Sciatic nerve (tissue), 2 donors: ENCODE measurements around the gene DHX57. TPM values are rescaled to one million over a fixed set of nuclear protein-coding genes. Genes with fewer than 3 reads are reported as not detected.

ENCODE experiments used
- ATAC-seq: fragments of 200-7000 bp; cut with Tn5 transposase; one replicate; pipeline ENCODE4 v1.9.1; 2020; ENCODE audit warnings: mild to moderate bottlenecking, moderate library complexity
- DNase-seq: peaks from one replicate; pipeline ENCODE4 v3.0.0-alpha.2; 2020; ENCODE audit warnings: low spot score
- intact Hi-C: fragments of 100-400 bp; cut with DNase I; formaldehyde crosslinking; loops from one replicate; pipeline ENCODE4 v1.14.2; 2022
- total RNA-seq: library from RNA; stranded (reverse); fragmentation: NEBNext Ultra II Directional; extraction: Animal tissue kit (Norgen Biotek cat#: 25700); gene quantifications from one replicate; pipeline ENCODE4 v1.2.1, GENCODE V29; 2021
- donor health status: DM: no; HTN: no; CAD: no.
- donor health status: DM: no; HTN: no; CAD: no.

Gene DHX57, protein sequence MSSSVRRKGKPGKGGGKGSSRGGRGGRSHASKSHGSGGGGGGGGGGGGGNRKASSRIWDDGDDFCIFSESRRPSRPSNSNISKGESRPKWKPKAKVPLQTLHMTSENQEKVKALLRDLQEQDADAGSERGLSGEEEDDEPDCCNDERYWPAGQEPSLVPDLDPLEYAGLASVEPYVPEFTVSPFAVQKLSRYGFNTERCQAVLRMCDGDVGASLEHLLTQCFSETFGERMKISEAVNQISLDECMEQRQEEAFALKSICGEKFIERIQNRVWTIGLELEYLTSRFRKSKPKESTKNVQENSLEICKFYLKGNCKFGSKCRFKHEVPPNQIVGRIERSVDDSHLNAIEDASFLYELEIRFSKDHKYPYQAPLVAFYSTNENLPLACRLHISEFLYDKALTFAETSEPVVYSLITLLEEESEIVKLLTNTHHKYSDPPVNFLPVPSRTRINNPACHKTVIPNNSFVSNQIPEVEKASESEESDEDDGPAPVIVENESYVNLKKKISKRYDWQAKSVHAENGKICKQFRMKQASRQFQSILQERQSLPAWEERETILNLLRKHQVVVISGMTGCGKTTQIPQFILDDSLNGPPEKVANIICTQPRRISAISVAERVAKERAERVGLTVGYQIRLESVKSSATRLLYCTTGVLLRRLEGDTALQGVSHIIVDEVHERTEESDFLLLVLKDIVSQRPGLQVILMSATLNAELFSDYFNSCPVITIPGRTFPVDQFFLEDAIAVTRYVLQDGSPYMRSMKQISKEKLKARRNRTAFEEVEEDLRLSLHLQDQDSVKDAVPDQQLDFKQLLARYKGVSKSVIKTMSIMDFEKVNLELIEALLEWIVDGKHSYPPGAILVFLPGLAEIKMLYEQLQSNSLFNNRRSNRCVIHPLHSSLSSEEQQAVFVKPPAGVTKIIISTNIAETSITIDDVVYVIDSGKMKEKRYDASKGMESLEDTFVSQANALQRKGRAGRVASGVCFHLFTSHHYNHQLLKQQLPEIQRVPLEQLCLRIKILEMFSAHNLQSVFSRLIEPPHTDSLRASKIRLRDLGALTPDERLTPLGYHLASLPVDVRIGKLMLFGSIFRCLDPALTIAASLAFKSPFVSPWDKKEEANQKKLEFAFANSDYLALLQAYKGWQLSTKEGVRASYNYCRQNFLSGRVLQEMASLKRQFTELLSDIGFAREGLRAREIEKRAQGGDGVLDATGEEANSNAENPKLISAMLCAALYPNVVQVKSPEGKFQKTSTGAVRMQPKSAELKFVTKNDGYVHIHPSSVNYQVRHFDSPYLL (N-terminal part only)
- total RNA-seq: 19.8 TPM

DNA sequence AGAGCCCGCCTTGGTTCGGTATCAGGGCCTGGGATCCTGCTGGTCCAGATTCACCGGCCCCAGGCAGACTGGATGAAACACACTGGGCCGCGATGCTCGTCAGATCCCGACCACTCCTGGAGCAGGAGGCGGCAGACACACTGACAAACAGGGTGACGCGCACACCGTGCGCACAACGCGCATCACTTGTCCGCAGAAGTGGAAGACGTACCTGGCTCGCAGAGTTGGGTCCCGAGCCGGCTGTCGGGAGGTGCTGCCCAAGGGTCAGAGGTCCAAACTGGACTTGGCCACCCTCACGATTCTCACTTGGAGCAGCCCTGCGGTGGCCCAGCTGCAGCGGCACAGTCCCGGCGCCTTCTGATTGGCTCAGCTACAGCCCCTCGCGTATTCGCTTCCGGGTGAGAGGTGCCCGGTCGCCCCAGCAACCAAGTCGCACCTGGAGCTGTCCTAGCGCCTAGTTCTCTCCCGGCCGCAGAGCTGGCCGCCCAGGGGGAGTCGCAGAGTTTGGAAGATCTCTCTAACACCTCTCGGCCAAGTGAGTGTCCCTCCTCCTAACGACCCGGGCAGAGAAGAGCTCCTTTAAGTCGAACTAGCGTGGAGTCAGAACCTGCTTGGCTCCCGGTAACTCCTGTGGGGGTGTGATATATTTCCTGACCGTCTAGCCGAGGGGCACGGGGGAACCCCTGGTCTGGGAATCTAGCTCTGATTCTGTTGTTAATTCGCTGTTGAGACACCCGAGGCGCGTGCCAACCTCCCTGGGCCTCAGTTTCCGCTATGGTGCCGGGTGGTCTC, at the start of gene DHX57, which contains the start of gene MORN2:
Gene DHX57, minus strand, starts transcription at position 359 of the 792 bp plus-strand sequence. CDS start 7,529 bp downstream, outside the sequence.
Gene MORN2, plus strand, starts transcription at position 401 of the 792 bp plus-strand sequence.
- ATAC-seq (peak; percentile 99), DNase-seq (peak; percentile 92)
- intact Hi-C loops: no loop called here

DNA sequence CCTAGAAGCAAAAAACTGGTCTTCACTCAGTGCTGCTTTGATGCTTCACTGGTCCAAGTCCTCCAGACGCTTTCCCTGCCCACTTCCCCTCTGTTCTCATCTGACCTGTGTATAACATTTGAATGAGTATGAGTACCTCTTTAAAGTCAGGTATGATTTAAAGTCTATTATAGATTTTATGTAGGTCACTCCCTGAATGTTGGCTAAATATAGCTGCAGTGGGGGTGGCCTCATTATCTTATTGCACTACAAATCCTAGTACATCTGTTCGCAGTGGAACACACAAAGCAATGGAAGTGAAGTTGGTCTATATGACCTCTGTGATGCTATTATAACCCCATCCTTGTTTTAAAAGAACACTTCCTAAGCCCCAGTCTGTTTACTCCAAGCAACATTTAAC, 47.2 kb upstream of the DHX57 start:
- DNase-seq: no peak
- no peak for ATAC-seq
- intact Hi-C loops: no loop called here

DNA sequence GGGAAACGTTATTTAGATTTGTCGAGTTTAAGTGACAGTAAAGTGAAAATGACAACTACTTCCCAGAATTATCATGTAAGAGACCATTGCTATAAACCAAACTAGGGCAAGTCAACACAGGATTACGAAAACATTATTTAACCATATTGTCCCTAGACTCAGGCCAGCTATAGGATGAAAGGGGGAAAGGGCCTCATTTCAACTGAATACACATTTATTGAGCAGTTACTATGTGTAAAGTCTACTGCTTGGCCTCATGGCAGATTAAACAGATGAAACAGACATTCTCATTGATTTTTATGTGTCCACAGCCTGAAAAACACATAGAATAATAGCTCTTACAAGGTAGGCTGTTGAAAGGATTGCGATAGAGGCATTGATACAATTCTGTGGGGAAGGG, 46.7 kb upstream of the DHX57 start:
- ATAC-seq (no peak), DNase-seq (no peak)
- intact Hi-C loops: no loop called here

DNA sequence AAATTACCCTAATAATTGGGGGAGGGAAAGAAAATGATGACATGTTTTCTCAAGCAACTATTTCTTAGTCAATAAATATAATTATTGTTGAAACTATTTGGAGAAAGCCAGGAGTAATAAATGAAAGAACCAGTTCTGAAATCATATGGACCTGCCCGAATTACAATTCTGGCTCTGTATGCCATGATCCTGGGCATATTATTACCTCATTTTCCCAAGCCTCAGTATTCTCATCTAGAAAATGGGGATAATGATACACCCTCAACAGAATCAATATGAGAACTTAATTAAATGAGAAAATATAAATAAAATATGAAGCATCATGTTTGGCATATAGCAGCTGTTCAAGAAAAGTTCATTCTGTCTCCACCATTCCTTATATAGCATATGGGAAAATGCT, 36.9 kb upstream of the DHX57 start:
- no peak for ATAC-seq
- intact Hi-C loops: no loop called here
- DNase-seq: no peak

DNA sequence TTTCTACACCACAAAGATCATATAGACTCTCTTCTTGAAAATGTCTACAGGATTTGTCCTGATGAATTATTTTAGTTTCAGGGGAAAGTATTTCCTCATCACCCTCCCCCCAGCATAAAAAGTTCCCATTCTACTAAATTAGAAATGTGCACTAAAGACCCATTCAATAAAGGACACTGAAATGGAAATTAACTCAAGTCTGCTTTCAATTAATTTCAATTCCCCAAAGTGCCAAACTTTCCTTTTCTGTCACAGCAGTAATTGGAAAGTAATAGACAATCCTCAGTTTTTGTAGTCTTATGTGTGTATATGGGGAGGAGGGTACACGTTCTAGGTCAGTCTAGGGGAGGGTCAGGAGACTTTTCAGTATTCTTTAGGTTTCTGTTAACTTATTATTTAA, 35.5 kb upstream of the DHX57 start:
- intact Hi-C loops: no loop called here
- no peak for DNase-seq

DNA sequence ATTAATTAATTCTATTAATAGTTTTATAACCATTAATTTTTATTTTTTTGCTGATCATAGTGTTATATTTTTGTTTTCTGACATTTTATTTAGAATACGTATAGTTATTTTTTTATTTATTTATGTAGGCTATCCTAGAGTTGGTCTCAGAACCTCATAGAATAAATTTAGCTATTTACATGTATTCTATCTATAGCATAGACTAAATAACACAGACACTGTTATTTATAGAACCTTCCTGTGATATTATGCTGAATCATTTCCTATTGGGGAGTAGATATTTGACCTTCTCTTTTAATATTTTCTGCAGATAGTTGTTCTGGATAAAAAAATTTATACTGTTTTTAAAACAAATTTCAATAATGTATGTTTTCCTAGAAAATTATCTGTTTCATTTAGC, 34.1 kb upstream of the DHX57 start:
- no peak for ATAC-seq
- no peak for DNase-seq
- intact Hi-C loops: no loop called here

More for the DNA sequence above, 35.5 kb upstream of the DHX57 start:
- ATAC-seq: no peak

DNA sequence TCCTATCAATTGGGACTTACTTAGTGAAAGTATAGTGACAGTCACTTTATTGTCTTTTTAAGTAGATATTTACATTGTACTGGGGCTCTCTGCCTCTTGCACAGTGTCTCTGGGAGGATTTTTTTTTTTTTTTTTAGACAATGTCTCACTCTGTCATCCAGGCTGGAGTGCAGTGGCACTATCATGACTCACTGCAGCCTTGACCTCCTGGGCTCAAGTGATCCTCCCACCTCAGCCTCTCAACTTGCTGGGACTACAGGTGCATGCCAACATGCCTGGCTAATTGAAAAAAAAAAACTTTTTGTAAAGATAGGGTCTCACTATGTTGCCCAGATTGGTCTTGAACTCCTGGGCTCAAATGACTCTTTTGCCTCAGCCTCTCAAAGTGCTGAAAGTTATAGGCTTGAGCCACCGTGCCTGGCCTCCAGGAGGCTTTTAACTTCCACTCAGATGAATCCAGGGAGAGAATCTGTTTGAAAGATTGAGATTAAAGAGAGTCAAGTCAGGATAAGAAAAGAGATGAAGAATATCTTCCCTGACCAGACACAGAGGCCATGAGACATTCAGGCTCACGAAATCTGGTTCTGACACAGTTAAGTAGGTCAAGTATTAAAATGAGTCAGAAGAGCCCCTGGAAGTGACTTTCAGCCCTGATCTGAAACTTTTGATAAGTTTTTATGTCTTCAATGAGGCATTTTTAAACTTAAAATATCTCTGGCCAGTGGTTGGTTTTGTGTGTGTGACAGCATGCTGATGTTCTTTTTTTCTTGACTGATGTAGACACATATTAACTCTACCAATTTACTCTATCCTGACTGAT, 32.2 kb upstream of the DHX57 start:
- ATAC-seq: no peak
- no peak for DNase-seq
- intact Hi-C loops: no loop called here

DNA sequence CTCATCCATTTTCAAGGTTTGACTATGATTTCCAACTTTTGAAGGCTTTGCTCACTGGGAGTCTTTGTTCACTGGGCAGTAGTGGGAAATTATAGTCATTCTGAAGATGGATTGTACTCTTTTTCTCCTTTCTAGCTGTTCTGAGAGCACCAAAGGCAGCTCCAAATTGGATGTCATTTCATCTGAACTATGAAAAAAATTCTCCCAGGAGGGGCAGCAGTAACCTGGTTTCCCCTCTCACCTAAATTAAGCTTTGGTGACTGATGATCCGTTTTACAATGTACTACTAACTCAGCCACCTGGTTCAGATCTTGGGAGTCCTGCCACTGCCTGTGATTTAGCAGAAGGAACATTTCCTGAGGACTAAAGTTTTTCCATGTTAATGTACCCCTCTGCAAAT, 31.5 kb upstream of the DHX57 start:
- intact Hi-C loops: no loop called here
- DNase-seq (no peak), ATAC-seq (no peak)

DNA sequence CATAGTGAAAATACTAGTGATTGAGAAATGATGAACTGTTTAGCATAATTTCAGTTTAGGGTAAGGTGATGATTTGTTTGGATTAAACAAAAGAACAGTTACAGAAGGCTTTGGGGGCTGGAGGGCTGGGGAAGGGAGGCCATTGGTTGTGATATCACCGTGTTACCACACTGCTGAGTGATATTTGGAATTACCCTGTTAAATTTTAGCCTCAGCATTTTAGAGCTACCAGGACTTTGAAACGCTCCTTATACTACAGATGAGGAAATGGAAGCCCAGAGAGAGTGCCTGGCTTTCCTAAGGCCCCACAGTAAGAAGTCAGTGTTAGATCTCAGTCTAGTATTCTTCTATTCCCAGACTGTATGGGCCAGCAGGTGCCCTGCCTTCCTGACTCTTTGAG, 29.5 kb upstream of the DHX57 start:
- ATAC-seq (no peak), DNase-seq (no peak)
- intact Hi-C loops: no loop called here

DNA sequence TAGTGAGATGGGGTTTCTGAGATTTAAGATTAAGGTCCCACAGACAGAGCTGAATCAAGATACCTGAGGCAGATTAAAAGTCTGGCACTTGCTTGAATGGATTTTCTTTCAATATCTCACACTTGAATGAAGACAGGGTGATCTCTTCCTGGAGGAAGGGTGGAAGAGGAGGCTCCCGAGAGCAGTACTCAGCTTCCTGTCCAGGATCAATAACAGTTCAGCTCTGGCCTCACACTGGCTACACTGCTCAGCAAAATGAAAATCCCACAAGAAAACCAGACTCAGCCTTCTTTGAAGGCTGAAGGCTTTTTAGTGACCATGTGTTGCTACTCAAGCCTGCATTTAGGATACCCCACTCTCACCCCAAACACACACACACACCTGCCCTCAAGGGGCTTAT, 25.0 kb upstream of the DHX57 start:
- no peak for ATAC-seq
- intact Hi-C loops: loop anchor here (5.0 kb wide), 1 partner anchor 687 kb away; no protein-coding TSS in a partner anchor
- no peak for DNase-seq

DNA sequence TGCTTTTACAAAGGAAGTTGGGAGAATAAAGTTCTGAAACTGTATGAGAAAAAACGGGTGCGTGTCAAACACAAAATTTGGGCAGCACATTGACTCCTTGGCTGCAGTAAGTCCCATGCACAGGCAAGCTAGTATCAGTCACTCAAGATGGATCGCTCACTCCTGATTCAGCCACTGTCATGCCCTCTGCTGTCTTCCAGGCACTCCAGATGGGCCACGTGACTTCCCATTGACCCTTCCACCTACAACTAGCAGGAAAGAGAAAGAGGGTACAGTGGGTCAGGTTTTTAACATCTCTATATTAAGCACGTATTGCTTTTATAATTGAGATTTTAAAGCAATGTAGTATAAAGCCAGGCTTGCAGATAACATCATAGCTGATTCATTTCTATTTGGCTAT, 22.5 kb upstream of the DHX57 start:
- ATAC-seq: no peak
- no peak for DNase-seq
- intact Hi-C loops: no loop called here

DNA sequence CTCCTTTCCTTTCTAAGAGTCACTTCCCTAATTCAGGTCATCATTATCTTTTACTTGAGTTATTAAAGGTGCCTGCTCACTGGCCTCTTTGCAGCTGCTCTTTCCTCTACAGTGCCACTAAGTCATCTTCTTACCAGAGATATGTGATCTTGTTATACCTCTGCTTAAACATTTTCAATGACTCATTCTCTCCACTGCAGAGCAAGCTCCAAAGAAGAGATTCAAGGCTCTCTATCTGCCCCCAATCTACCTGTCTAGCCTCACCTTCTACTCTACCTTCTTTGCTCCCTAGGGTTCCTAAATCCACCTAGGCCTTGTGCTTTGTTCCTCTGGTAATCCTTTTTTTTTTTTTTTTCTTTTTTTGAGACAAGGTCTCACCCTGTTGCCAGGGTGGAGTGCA, 17.1 kb upstream of the DHX57 start:
- intact Hi-C loops: no loop called here
- ATAC-seq: no peak
- no peak for DNase-seq

DNA sequence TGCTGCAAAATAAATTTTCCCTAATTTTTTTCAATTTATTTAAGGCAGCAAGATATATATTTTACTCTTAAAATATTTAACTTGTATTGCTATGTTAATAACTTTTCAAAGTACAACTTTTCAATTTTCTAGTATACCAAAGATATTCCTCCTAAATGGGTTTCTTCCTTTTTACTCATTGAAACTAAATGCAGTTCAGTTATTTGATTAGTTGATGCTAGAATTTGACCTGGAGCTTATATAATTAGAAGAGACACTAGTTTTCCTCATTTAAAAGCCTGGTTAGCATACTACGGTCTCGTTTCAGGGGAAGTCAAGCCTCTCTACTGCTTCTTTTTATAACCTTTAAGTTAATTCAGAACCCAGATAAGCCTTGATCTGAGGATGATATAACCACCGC, 13.8 kb upstream of the DHX57 start, which contains the start of gene ARHGEF33:
Gene ARHGEF33, plus strand, starts transcription at position 301 of the 400 bp plus-strand sequence. CDS start 29,573 bp downstream, outside the sequence.
- no peak for DNase-seq
- intact Hi-C loops: no loop called here
- no peak for ATAC-seq

DNA sequence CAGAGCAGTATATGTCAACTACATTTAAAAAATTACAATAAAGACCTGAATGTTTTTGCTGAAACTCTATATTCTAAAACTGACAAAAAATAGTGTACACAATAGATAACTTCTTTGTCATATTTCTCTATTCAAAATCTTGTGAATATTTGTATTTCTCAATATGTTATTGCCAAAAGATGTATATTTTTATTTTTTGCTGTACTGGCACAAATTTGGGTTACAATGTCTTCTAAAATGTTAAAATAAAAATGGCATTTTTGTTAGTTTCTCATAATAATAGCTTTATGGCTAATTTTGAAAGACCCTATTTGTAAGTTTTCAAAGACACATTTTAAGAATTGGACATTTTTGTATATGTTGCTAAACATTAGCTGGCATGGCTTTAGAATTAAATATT, 13.3 kb upstream of the DHX57 start:
- ATAC-seq (no peak), DNase-seq (no peak)
- intact Hi-C loops: no loop called here

DNA sequence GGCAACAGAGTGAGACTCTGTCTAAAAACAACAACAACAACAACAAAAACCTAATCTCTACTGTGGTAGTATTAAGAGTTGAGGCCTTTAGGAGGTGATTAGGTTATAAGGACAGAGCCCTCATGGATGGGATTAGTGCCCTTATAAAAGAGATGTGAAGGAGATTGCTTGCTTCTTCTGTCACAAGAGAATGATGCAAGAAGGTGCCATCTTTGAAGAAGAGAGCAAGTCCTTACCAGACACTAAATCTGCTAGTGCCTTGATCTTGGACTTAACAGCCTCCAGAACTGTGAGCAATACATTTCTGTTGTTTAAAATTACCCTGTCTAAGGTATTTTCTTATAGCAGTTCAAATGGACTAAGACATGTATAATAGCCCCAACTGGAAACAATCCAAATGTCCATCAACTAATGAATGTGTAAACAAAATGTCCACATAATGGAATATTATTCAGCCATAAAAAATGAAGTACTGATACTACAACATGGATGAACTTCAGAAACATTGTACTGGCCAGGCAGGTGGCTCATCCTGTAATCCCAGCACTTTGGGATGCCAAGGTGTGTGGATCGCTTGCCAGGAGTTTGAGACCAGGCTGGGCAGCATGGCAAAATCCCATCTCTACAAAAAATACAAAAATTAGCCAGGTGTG, 12.3 kb upstream of the DHX57 start:
- intact Hi-C loops: no loop called here
- ATAC-seq: no peak

DNA sequence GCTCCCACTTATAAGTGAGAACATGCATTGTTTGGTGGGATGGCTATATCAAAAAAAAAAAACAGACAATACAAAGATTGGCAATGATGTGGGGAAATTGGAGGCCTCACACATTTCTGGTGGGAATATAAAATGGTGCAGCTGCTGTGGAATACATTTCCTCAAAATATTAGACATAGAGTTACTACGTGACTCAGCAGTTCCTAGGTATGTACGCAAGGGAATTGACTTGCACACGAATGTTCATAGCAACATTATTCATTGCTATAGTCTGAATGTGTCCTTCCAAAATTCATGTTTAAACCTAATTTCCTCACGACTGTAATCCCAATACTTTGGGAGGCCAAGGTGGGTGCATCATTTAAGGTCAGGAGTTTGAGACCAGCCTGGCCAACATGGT, 11.6 kb upstream of the DHX57 start:
- intact Hi-C loops: no loop called here
- ATAC-seq: no peak

More for the DNA sequence above, 12.3 kb upstream of the DHX57 start:
- no peak for DNase-seq

DNA sequence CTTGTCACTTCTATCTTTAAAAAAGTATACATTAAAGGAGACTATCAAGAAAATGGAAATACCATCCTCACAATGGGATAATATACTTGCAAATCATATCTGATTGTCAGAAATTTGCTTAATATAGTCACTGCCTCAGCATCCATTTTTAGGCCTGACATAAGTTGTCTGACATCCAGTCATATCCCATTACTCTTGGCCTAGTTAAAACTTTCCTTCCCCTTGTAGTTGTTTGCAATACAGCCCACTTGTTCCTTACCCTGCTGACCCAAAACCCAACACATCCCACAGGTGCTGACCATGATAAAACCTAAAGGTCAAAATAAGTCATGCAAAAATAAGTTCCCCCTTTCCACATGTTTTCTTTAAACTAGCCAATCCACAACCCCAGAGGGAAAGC, 10.3 kb upstream of the DHX57 start:
- ATAC-seq (no peak), DNase-seq (no peak)
- intact Hi-C loops: no loop called here

More for the DNA sequence above, 11.6 kb upstream of the DHX57 start:
- DNase-seq: no peak
